ENCODE results near the gene PARD3B. TPM values are rescaled to one million over a fixed set of nuclear protein-coding genes. Genes with fewer than 3 reads are reported as not detected.

Gene PARD3B
- total and polyA plus RNA-seq, 2 of the 4 experiments (the other 2 are of a cell fraction), result 3.3 to 15.6 TPM

GRCh38 chr2:205593891-205594290 lies 1048.6 kb downstream of the PARD3B start:
- H3K4me2 ChIP-seq (ENCODE audit: low read depth, low read length), result no peak overlapping the region
- dilution Hi-C loops (cut with HindIII; ENCODE audit: low sequenced_read_pairs, unreplicated experiment), result no loop called here
- TF ChIP-seq BHLHE40 (IDR thresholded peaks at IDR 0.05; ENCODE audit: low read depth, low read length) (no peak), MXI1 (IDR thresholded peaks at IDR 0.05; ENCODE audit: borderline replicate concordance, low read depth, low read length) (no peak), CEBPB (IDR thresholded peaks at IDR 0.05; ENCODE audit: low read depth, low read length) (no peak), RAD21 (IDR thresholded peaks at IDR 0.05; ENCODE audit: low read length) (no peak), POLR2A (IDR thresholded peaks at IDR 0.05; ENCODE audit: low read depth, low read length) (no peak), MAZ (IDR thresholded peaks at IDR 0.05; ENCODE audit: borderline replicate concordance, low read depth, low read length) (no peak), USF2 (IDR thresholded peaks at IDR 0.05; ENCODE audit: low read depth, low read length) (no peak), CTCF (conservative IDR thresholded peaks at IDR 0.05; ENCODE audit: low read depth, low read length) (no peak), MAFK (IDR thresholded peaks at IDR 0.05; ENCODE audit: low read depth, low read length) (no peak), RCOR1 (IDR thresholded peaks at IDR 0.05; ENCODE audit: insufficient replicate concordance, low read length) (no peak), CHD1 (IDR thresholded peaks at IDR 0.05; ENCODE audit: low read depth, low read length) (no peak), FOS (IDR thresholded peaks at IDR 0.05; ENCODE audit: low read depth, low read length) (no peak), ELK1 (IDR thresholded peaks at IDR 0.05; ENCODE audit: borderline replicate concordance, low read depth, low read length) (no peak), SMC3 (IDR thresholded peaks at IDR 0.05; ENCODE audit: low read depth, low read length) (no peak), RFX5 (IDR thresholded peaks at IDR 0.05; ENCODE audit: low read depth, low read length) (no peak)

More at GRCh38 chr2:205593891-205594290, 1048.6 kb downstream of the PARD3B start:
- Histone ChIP-seq H3K18ac (ENCODE audit: low read depth, low read length) (no peak overlapping the region), H3K14ac (replicated peaks; ENCODE audit: low read depth, low read length) (no peak overlapping the region), H3K27me3 (ENCODE audit: control insufficient read depth, insufficient read depth, low read length) (no peaks in the 10 kb centered on the region), H3K4ac (ENCODE audit: low read depth, low read length) (no peak overlapping the region), H2AFZ (replicated peaks; ENCODE audit: low read length, poor library complexity) (no peak overlapping the region), H4K8ac (ENCODE audit: low read depth in 2 of 2, low read length in 2 of 2) (no peak overlapping the region), H3K23ac (ENCODE audit: low read depth, low read length) (no peak overlapping the region), H3K9me3 (ENCODE audit: control insufficient read depth, insufficient read depth, low read length) (no peaks in the 10 kb centered on the region), H3K4me3 (ENCODE audit: insufficient read depth, low read depth, low read length) (no peak overlapping the region), H2BK20ac (ENCODE audit: low read depth, low read length) (no peak overlapping the region), H3K4me1 (ENCODE audit: control insufficient read depth, insufficient read depth, low read length) (peaks cover 10% of the 10 kb centered on the region), H2BK5ac (ENCODE audit: low read depth, low read length, poor library complexity, severe bottlenecking) (no peak overlapping the region), H4K91ac (ENCODE audit: insufficient read depth, low read depth, low read length) (no peak overlapping the region), H3K9me1 (ENCODE audit: insufficient read depth, low read length) (peaks cover 9% of the 10 kb centered on the region), H3K9ac (ENCODE audit: low read depth, low read length) (no peak overlapping the region), H3K36me3 (ENCODE audit: control insufficient read depth, insufficient read depth, low read length) (no peaks in the 10 kb centered on the region), H2AK5ac (ENCODE audit: low read depth, low read length) (no peak overlapping the region), H2AK9ac (replicated peaks; ENCODE audit: low read depth, low read length, poor library complexity) (no peak overlapping the region), H3K79me1 (ENCODE audit: low read depth in 1 of 2, low read length in 2 of 2) (no peaks in the 10 kb centered on the region; a peak in 1 of 4 replicates), H3K56ac (ENCODE audit: extremely low read depth, insufficient read depth, low read length) (no peak overlapping the region), H2BK120ac (ENCODE audit: low read depth, low read length) (no peak overlapping the region), H2BK15ac (ENCODE audit: low read depth, low read length) (no peak overlapping the region), H4K20me1 (ENCODE audit: insufficient read depth, low read length) (no peaks in the 10 kb centered on the region), H4K5ac (ENCODE audit: low read depth, low read length) (no peak overlapping the region), H3K27ac (ENCODE audit: insufficient read depth, low read length) (no peak overlapping the region)
- BruUV-seq (replicated peaks), result no TSS peak
- no CpG with 5 or more reads among the region's 4 CpGs for WGBS, 2 experiments (ENCODE audit: extremely low coverage in 2 of 2, insufficient read length in 1 of 2)
- ChIA-PET POLR2A (ENCODE audit: unreplicated experiment) (no interaction called here), CTCF (no interaction called here)
- DNase-seq (peak; percentile 22), ATAC-seq (ENCODE audit: low read depth) (no peak)
- intact Hi-C loops (cut with micrococcal nuclease), result no loop called here
- in situ Hi-C loops (cut with MboI; ENCODE audit: low sequenced_read_pairs), result no loop called here
